ENCODE results near the gene RALBP1.

Gene RALBP1

GRCh38 chr18:9574473-9575115, 99.3 kb downstream of the RALBP1 start:
- in situ Hi-C loops (cut with MboI; ENCODE audit: low sequenced_read_pairs, unreplicated experiment): no loop called here
- TF ChIP-seq CTCF (IDR thresholded peaks at IDR 0.05; ENCODE audit: borderline replicate concordance, control extremely low read depth, extremely low read depth, insufficient read depth, missing control alignments): no peak
- no peak for DNase-seq (ENCODE audit: low spot score)

- peak; percentile 38 for DNase-seq (ENCODE audit: low spot score)
- TF ChIP-seq CTCF (IDR thresholded peaks at IDR 0.05; ENCODE audit: borderline replicate concordance, control extremely low read depth, extremely low read depth, insufficient read depth, missing control alignments): peak; percentile 49
- in situ Hi-C loops (cut with MboI; ENCODE audit: low sequenced_read_pairs, unreplicated experiment): no loop called here
Observed at GRCh38 chr18:9575558-9575957, 100.2 kb downstream of the RALBP1 start.

GRCh38 chr18:9577361-9577760, 102.0 kb downstream of the RALBP1 start:
- in situ Hi-C loops (cut with MboI; ENCODE audit: low sequenced_read_pairs, unreplicated experiment): no loop called here
- DNase-seq (ENCODE audit: low spot score): no peak
- no peak for TF ChIP-seq CTCF (IDR thresholded peaks at IDR 0.05; ENCODE audit: borderline replicate concordance, control extremely low read depth, extremely low read depth, insufficient read depth, missing control alignments)

- DNase-seq (ENCODE audit: low spot score): no peak
- in situ Hi-C loops (cut with MboI; ENCODE audit: low sequenced_read_pairs, unreplicated experiment): no loop called here
- TF ChIP-seq CTCF (IDR thresholded peaks at IDR 0.05; ENCODE audit: borderline replicate concordance, control extremely low read depth, extremely low read depth, insufficient read depth, missing control alignments): no peak
Observed at GRCh38 chr18:9578306-9578705, 103.0 kb downstream of the RALBP1 start.

- TF ChIP-seq CTCF (IDR thresholded peaks at IDR 0.05; ENCODE audit: borderline replicate concordance, control extremely low read depth, extremely low read depth, insufficient read depth, missing control alignments): no peak
- DNase-seq (ENCODE audit: low spot score): no peak
- in situ Hi-C loops (cut with MboI; ENCODE audit: low sequenced_read_pairs, unreplicated experiment): no loop called here
Observed at GRCh38 chr18:9581667-9582066, 106.4 kb downstream of the RALBP1 start.

- DNase-seq (ENCODE audit: low spot score): no peak
- TF ChIP-seq CTCF (IDR thresholded peaks at IDR 0.05; ENCODE audit: borderline replicate concordance, control extremely low read depth, extremely low read depth, insufficient read depth, missing control alignments): no peak
- in situ Hi-C loops (cut with MboI; ENCODE audit: low sequenced_read_pairs, unreplicated experiment): no loop called here
Observed at GRCh38 chr18:9586814-9587213, 111.5 kb downstream of the RALBP1 start.

Measured in GM13976 (cell line).